GM19351 (cell line): ENCODE results near the gene XCL1.
"Not testable (repeated sequence)": the region's sequence is repeated elsewhere in the genome, so short reads cannot be mapped to it uniquely, and the experiment has no call there.

Experiments used
- ATAC-seq: cut with Tn5 transposase; IDR thresholded peaks from one replicate; pipeline ENCODE4 v1.9.1; 2021; ENCODE audit warnings: mild to moderate bottlenecking, moderate library complexity; ENCODE audit not compliant: unreplicated experiment

Gene XCL1, protein sequence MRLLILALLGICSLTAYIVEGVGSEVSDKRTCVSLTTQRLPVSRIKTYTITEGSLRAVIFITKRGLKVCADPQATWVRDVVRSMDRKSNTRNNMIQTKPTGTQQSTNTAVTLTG

DNA sequence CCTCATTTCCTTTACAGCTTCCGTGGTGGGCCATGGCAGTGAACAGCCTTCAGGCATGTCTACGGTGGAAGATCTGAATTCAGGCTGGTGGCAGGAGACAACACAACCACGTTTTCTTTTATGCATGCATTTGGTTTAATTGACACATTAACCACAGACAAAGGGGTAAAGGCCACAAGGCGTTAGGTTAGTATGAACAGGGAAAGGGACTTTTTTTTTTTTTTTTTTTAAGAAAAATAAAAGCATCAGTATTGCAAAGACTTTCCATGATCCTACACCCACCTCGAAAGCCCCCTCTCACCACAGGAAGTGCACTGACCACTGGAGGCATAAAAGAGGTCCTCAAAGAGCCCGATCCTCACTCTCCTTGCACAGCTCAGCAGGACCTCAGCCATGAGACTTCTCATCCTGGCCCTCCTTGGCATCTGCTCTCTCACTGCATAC, at the start of gene XCL1:
XCL1 (plus strand) TSS at position 361 of the 444 bp plus-strand sequence; CDS start at position 394, 33 bp downstream.
- not testable (repeated sequence) for ATAC-seq

DNA sequence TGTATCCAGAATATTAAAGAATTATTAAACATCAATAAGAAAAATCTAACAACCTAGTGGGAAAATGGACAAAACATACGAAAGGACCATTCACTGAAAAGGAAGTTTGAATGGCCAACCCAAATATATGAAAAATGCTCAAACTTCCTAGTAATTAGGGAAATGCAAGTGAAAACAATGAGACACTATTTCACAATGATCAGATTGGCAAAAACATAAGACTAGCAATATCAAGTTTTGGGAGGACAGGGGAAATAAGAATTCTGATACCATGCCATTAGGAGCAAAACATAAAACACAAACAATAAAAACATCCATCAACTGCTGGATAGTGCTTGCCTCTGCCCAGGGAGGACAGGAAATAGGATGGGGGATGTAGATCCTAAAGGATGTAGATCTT, 46.9 kb upstream of the XCL1 start:
- no peak for ATAC-seq

DNA sequence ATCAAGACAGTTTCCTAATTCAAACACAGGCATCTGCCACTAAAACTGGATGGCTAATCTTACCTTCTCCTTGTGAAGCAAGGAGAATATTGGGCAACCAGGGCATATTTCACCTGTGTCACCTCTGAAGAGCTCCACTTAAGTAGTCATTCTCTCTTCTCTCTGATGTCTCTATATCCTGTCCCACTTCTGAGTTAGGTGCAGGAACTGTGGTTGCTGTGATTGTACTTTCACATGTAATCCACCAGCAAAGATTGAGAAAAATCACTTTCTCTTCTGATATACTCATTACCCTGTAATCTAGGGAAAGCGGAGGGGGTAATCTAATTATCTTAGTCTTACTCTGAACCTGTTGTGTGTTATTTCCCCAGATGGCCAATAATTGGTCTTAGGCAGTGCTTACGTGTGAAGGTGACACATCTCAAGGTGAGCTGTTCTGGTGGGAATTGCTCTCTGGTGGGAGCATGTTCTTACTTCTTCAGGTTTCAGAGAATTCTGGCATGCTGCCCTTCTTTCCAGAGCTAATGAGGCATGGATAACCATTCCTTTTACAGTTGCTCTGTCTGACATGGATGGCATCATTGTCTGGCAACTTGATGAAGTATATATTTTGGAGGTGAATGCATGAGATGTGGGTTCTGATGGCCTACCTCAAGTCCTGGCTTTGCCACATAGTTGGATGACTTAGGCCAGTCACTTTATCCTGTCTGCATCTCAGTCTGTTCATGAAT, 44.6 kb upstream of the XCL1 start:
- no peak for ATAC-seq

DNA sequence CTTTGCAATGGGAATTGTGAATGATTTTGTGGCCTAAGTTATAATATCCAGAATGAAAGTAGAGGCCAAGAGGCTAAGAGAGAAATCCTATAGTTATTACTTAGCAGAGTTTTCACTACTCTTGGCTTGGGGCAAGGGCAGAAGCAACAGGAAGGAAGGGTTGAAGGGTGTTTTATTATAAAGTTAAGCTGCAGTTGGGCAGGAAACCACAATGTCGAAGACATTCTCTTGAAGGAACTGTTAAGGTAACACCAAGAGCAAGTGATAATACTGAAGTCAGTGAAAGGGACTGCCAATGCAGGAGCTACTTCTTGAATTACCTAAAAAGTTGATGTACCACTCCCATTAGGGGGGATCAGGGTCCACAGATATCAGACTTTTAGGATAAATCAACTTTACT, 40.9 kb upstream of the XCL1 start:
- peak; percentile 83 for ATAC-seq

DNA sequence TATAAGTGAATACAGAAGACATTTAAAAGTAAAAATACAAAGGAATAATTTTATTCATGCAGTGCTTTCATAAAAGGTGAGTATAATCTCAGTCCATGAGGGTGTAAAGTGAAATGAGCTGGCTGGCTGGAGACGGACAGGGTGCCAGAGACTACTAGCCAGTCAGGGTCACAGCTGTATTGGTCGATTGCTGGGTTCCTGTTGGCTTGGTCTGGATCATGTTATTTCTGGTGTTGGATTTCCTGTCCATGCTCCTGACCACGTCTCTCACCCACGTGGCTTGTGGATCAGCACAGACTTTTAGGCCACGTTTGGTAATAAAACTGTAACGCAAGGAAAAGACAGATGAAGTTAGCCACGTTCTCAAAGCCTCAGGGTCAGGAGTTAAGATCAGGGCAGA, 35.6 kb upstream of the XCL1 start:
- not testable (repeated sequence) for ATAC-seq

- ATAC-seq: not testable (repeated sequence)
Measured at GRCh38 chr1:168542978-168543377, 33.4 kb upstream of the XCL1 start.

DNA sequence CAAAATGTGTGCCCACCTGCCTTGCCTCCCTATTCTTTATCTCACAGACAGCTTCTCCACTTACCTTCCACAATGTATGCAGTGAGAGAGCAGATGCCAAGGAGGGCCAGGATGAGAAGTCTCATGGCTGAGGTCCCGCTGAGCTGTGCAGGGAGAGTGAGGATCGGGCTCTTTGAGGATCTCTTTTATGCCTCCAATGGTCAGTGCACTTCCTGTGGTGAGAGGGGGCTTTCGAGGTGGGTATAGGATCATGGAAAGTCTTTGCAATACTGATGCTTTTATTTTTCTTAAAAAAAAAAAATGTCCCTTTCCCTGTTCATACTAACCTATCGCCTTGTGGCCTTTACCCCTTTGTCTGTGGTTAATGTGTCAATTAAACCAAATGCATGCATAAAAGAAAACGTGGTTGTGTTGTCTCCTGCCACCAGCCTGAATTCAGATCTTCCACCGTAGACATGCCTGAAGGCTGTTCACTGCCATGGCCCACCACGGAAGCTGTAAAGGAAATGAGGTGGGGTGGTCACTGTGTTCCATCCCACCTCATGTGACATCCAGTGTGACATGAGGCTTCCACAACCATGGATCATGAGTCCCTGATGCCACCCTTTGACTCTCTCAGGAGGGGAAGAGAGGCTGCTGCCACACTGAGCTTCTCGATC, 32.4 kb upstream of the XCL1 start, which contains the start of gene XCL2:
XCL2 (minus strand) TSS at position 158 of the 659 bp plus-strand sequence; CDS start at position 125, 33 bp downstream.
- ATAC-seq: not testable (repeated sequence)

DNA sequence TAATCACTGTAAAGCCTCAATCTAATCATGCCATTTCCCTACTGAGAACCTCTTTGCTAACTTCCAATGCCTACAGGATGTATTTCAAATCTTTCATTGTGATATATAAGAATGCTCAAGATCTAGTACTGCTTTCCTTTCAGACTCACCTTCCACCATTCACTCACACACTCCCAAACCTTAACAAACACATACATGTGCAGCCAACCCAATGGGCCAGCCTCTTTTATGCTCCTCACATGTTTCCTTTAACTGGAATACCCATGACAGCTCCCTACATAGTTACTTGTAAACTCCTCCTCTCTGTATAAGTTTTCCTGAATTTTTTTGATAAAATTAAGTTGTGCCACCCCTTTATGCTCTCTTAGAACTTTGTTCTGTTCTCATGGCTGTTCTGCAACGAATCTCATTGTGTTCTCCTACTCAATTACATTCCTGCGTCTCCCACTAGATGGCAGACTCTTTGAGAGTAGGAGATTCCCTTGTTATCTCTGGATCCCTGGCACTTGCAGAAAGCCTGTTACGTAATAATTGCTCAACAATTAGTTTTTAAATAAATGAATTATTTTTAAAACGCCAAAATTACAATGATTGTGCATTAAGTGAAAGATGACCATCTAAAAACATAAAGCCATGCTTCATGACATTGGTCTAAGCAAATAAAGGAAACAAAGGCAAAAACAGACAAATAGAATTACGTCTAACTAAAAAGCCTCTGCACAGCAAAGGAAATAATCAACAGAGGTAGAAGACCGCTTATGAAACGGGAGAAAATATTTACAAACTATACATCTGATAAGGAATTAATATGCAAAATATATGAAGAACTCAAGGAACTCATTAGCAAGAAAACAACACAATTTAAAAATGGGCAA, 30.5 kb upstream of the XCL1 start:
- not testable (repeated sequence) for ATAC-seq

GRCh38 chr1:168546553-168546895, 29.9 kb upstream of the XCL1 start:
- ATAC-seq: not testable (repeated sequence)

DNA sequence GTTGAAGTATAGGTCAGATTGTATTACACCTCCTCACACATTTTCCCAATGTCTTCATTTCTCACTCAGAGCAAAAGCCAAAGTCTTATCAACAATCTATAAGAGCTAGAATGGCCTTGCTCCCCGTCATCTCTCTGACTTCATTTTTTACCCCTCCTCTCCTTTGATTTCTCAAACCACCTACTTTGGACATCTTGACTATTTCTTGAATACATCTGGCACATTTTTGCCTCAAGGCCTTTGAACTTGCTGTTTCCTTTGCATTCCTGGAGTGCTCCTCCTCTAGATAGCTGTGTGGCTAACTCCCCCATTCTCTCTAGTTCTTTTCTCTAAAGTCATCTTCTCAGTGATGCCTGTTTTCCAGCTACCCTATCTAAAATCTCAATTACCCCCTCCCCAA, 25.4 kb upstream of the XCL1 start:
- ATAC-seq: no peak

GRCh38 chr1:168551688-168552087, 24.7 kb upstream of the XCL1 start:
- ATAC-seq: no peak

- no peak for ATAC-seq
Measured at GRCh38 chr1:168552961-168553360, 23.4 kb upstream of the XCL1 start.

DNA sequence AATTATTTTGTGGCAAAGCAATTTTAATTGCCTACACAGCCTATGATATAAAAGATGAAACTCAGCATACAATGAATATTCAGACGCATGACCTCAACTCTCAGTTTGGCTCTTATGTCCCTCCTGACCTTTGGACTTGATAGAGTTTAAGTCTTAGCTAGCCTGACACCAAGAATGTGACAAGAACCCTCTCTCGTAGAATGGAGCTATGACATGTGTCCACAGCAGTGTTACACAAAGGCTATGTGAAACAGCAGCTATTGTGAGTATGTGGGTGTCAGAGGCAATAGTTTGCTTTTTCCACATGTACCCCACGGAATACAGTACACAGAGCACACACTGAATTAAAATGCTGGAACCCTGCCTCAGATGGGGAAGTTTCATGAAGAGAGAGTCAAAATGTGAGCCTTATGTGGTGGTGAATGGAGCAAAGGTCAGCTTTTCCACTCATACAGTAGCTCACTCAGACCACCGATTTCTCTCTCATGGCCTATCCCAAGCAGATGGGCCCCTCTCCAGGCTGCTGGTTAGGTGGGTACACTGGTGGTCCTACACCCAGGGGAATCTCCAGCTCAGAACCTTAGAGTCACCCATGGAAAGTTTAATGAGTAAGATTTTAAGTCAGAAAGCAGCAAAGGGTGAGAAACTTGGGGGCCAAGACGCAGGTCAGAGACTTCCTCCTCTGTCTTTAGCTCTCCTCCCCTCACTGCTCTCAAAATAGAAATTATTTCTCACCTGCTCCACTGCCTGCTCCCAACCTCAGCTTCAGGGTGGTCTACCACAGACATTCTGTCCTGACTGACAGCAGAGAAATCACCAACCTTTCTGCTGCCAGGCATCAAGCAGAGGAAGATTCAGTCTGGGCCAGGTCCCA, 22.5 kb upstream of the XCL1 start:
- ATAC-seq: peak; percentile 37

GRCh38 chr1:168554603-168555483, 21.6 kb upstream of the XCL1 start:
- no peak for ATAC-seq

DNA sequence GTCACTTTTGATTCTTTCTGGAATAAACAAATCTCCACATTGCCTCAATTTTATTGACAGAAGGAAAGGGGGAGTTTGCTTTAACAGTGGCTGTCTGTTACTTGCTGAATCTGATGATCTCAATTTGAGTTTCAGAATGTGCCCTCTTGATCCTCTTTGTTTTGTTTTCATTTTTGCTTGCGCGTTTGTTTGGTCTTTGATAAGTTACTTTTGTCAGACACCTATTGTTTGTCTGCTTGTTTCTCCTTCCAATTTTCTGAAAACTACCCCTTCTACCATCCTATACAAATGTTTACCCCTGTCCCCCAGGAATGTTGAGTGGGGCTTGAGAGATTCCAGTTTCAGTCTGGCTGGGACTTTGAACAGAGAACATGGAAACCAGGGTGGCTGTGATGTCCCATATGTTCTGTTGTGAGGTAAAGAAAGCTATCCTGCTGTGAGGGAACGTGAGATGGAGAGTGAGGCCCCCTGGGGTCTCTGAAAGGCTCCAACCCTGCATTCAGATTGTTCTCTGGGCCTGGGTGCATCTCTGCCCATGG, 20.8 kb upstream of the XCL1 start:
- no peak for ATAC-seq

GRCh38 chr1:168556647-168557046, 19.8 kb upstream of the XCL1 start:
- no peak for ATAC-seq

GRCh38 chr1:168560370-168560769, 16.0 kb upstream of the XCL1 start:
- no peak for ATAC-seq

DNA sequence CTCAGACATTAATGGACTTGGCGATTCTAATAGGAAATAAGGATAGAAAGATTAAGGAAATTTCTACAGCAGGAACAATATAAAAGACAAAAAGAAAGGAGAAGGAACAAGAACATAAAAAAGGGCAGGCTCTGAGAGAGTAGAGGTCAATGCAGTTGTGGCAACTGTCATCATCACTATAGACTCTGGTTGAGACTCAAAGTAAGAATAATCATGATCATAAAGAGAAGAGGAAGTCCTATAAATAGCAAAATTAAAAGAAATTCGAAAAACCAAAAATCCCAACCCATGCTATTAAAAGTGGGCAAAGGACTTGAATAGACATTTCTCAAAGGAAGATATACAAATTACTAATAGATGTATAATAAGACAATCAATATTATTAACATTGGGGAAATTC, 14.4 kb upstream of the XCL1 start:
- ATAC-seq: no peak

DNA sequence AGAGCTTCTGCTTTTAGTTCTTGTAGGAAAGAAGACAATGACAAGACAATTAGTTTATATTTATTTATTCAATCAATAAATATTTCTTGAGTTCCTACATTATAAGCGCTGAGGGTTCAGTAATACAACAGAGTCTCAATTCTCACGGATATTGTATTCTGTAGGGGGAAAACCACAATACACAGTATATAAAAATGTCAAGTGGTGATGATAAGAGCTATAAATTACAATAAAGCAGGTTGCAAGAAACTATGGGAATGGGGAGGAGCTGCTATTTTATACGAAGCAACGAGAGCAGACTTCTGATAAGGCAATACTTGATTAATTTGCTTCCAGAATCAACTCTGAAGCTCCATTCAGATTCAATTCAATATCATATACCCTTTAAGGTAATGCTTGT, 10.6 kb upstream of the XCL1 start:
- ATAC-seq: no peak
